ENCODE measurements around the gene DSG3. TPM values are rescaled to one million over a fixed set of nuclear protein-coding genes. Genes with fewer than 3 reads are reported as not detected.

DSG3 gene
- total RNA-seq, 1 experiment from 2014 or later = 0.04 TPM

DNA sequence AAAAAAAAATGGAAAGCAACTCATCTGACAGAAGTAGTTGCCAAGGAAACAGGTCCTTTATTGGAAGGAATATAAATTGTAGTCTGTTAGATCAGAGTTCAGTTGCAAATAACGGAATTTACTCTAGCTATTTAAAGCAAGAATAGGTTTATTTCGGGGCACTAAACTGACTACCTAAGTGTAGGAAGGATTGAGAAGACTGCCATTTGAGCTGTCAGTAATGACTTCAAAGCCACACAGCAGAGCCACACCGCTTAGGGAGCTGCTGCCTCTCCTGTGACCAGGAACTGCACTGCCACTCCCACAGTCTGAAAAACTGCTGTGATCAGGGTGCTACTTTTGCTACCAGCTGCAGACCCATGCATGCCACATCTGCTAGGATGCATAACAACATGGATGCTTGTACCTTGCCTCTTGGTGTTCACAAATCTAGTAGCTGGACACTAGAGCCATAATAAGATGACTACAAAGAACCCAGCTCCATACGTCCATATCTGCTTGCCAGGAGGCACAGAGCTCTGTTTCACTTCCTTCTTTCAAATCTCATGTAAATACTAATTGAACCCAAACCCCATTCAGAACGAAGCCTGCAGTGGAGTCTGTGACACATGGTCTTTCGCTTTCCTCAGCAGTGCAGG is 52.6 kb downstream of the DSG3 start:
- no peak overlapping the region for H3K18ac ChIP-seq (ENCODE audit: insufficient read length, low read depth, low read length)
- Mint-ChIP-seq H3K36me3 (ENCODE audit: insufficient read depth in 1 of 3, low read depth in 3 of 3) (peaks cover 0 to 2% (median 0%) of the 10 kb centered on the region in 3 experiments; a peak in 4 of 7 replicates), H3K4me3 (peak overlapping the region; percentile 60 to 96; a peak in 4 of 5 replicates), H3K27me3 (ENCODE audit: low read depth) (peaks cover 3% of the 10 kb centered on the region), H3K27ac (no peak overlapping the region), H3K9me3 (peaks cover 0 to 2% of the 10 kb centered on the region in 2 experiments; a peak in 1 of 5 replicates), H3K4me1 (peaks cover 27 to 30% of the 10 kb centered on the region in 2 experiments)
- no peak for DNase-seq
- H2AFZ ChIP-seq (ENCODE audit: low read length) = no peak overlapping the region
- no peak overlapping the region for H3K56ac ChIP-seq (ENCODE audit: insufficient read length, low read depth, low read length)
- peaks cover 4% of the 10 kb centered on the region for H3K23me2 ChIP-seq (ENCODE audit: insufficient read length, low read depth, low read length, poor library complexity, severe bottlenecking)
- H3K9ac ChIP-seq (ENCODE audit: extremely low read depth, insufficient read length, low read length) = no peak overlapping the region
- H4K20me1 ChIP-seq (ENCODE audit: control insufficient read depth, insufficient read depth, insufficient read length) = no peaks in the 10 kb centered on the region
- H3K23ac ChIP-seq (ENCODE audit: insufficient read length, low read depth, low read length) = no peak overlapping the region
- no peaks in the 10 kb centered on the region for H3K9me3 ChIP-seq (ENCODE audit: control insufficient read depth, low read depth, low read length)
- H3K79me2 ChIP-seq (ENCODE audit: insufficient read depth, low read length) = peaks cover 36% of the 10 kb centered on the region; the same call in 1 of the 2 replicates
- H2BK15ac ChIP-seq (ENCODE audit: low read depth, low read length) = no peak overlapping the region
- H4K91ac ChIP-seq (ENCODE audit: insufficient read length, low read depth, low read length) = no peak overlapping the region
- no peak overlapping the region for H2BK120ac ChIP-seq (ENCODE audit: low read depth, low read length, poor library complexity, severe bottlenecking)
- no peak overlapping the region for H4K5ac ChIP-seq (ENCODE audit: insufficient read length, low read depth, low read length)
- H2BK20ac ChIP-seq (ENCODE audit: low read depth, low read length, poor library complexity, severe bottlenecking) = no peak overlapping the region
- no peaks in the 10 kb centered on the region for H3K27me3 ChIP-seq (ENCODE audit: insufficient read depth, low read length)
- no peak overlapping the region for H3K4ac ChIP-seq (ENCODE audit: low read depth, low read length)
- H2BK5ac ChIP-seq (ENCODE audit: insufficient read length, low read length) = no peak overlapping the region
- H3K4me1 ChIP-seq (ENCODE audit: insufficient read depth, low read length) = peaks cover 3% of the 10 kb centered on the region; the same call in 1 of the 2 replicates
- no peak overlapping the region for H4K8ac ChIP-seq (replicated peaks; ENCODE audit: insufficient read length, low read depth, low read length)
- H3K4me2 ChIP-seq (ENCODE audit: insufficient read depth, insufficient read length, low read length) = peak overlapping the region; percentile 18
- no CpG with 5 or more reads among the region's 6 CpGs for WGBS (ENCODE audit: extremely low coverage, insufficient read length, low lambda C conversion rate)
- no peak overlapping the region for H3K27ac ChIP-seq (ENCODE audit: insufficient read length, low read depth, low read length)
- no peak overlapping the region for H2AK5ac ChIP-seq (ENCODE audit: insufficient read length, low read length)
- H3T11ph ChIP-seq (ENCODE audit: low read length) = no peak overlapping the region
- no peak overlapping the region for H3K14ac ChIP-seq (ENCODE audit: insufficient read depth, low read length)
- TF ChIP-seq, protein P1, sequence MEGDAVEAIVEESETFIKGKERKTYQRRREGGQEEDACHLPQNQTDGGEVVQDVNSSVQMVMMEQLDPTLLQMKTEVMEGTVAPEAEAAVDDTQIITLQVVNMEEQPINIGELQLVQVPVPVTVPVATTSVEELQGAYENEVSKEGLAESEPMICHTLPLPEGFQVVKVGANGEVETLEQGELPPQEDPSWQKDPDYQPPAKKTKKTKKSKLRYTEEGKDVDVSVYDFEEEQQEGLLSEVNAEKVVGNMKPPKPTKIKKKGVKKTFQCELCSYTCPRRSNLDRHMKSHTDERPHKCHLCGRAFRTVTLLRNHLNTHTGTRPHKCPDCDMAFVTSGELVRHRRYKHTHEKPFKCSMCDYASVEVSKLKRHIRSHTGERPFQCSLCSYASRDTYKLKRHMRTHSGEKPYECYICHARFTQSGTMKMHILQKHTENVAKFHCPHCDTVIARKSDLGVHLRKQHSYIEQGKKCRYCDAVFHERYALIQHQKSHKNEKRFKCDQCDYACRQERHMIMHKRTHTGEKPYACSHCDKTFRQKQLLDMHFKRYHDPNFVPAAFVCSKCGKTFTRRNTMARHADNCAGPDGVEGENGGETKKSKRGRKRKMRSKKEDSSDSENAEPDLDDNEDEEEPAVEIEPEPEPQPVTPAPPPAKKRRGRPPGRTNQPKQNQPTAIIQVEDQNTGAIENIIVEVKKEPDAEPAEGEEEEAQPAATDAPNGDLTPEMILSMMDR (conservative IDR thresholded peaks at IDR 0.05) = no peak
- peaks cover 4% of the 10 kb centered on the region for H3K79me1 ChIP-seq (ENCODE audit: insufficient read depth, low read depth, low read length, poor library complexity, severe bottlenecking)
- H2BK12ac ChIP-seq (ENCODE audit: insufficient read length, low read depth, low read length) = no peak overlapping the region
